NT2/D1 (cell line): ENCODE measurements around the gene TSC22D1.

ENCODE experiments used
- YY1 ChIP-seq: IDR thresholded peaks from 2 replicates; pipeline ENCODE4 v1.6.1; 2011; ENCODE audit not compliant: insufficient read length, insufficient read depth
- ZNF274 ChIP-seq: IDR thresholded peaks from 2 replicates; pipeline ENCODE4 v1.6.1; 2011; ENCODE audit warnings: mild to moderate bottlenecking, low read depth, low read length

DNA sequence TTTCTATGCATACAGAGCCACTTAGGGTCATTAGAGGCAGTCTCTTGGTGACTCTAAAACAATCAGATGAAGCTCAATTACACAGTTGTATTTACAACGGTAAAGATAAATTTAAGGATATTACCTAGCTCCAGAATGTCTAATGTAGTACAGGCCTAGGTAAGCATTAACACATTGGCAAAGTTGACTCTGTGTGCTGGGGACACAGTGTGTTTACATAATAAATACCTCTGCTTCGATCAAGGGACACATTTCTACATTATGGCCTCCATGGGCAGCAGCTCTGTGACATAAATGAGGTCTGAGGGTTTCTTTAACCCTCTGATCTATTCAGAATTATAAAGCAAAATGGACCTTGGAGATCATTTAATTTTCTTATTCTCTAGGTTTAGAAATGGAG lies 127.8 kb downstream of the TSC22D1 start:
- TF ChIP-seq YY1 (no peak), ZNF274 (no peak)
